HepG2 (cell line): Measurements from ENCODE around the gene RNF13. TPM values are rescaled to one million over a fixed set of nuclear protein-coding genes. Genes with fewer than 3 reads are reported as not detected.

Source experiments
- BCL6 ChIP-seq: IDR thresholded peaks from 2 replicates; pipeline ENCODE4 v1.6.1; 2016; ENCODE audit warnings: missing genetic modification reagents, missing compliant biosample characterization
- BCLAF1 ChIP-seq: fragments of 450-650 bp; IDR thresholded peaks from 2 replicates; pipeline ENCODE4 v1.6.1; 2017; ENCODE audit warnings: mild to moderate bottlenecking
- BHLHE40 ChIP-seq: IDR thresholded peaks from 2 replicates; pipeline ENCODE4 v1.6.1; 2011; ENCODE audit warnings: low read length, improper control_type of control experiment
- BRCA1 ChIP-seq: sonication (generic); formaldehyde crosslinking; IDR thresholded peaks from 2 replicates; pipeline ENCODE4 v1.4.0; 2020; ENCODE audit warnings: missing genetic modification reagents
- HBP1 ChIP-seq: IDR thresholded peaks from 2 replicates; pipeline ENCODE4 v1.6.1; 2016; ENCODE audit warnings: low read depth, control low read depth
- MIER3 ChIP-seq: IDR thresholded peaks from 2 replicates; pipeline ENCODE4 v1.6.1; 2016; ENCODE audit warnings: missing compliant biosample characterization, borderline replicate concordance
- NBN ChIP-seq: fragments of 450-650 bp; conservative IDR thresholded peaks from 2 replicates; pipeline ENCODE4 v1.6.1; 2017
- POGZ ChIP-seq: sonication (generic); formaldehyde crosslinking; IDR thresholded peaks from 2 replicates; pipeline ENCODE4 v1.4.0; 2020; ENCODE audit warnings: mild to moderate bottlenecking, missing genetic modification reagents
- REST ChIP-seq, 2 experiments: IDR thresholded peaks; 2 replicates each; pipeline ENCODE4 v1.6.1; 2011 to 2012; ENCODE audit warnings: low read length in 2 of 2, borderline replicate concordance in 1 of 2, low read depth in 1 of 2, mild to moderate bottlenecking in 1 of 2, moderate library complexity in 1 of 2
- TARDBP ChIP-seq: sonication (generic); formaldehyde crosslinking; IDR thresholded peaks from 2 replicates; pipeline ENCODE4 v1.8.0; 2022; ENCODE audit warnings: mild to moderate bottlenecking, missing genetic modification reagents
- ZBED4 ChIP-seq: sonication (generic); formaldehyde crosslinking; IDR thresholded peaks from 2 replicates; pipeline ENCODE4 v1.4.0; 2020; ENCODE audit warnings: missing genetic modification reagents, borderline replicate concordance
- ZBTB33 ChIP-seq: sonication (generic); formaldehyde crosslinking; IDR thresholded peaks from 2 replicates; pipeline ENCODE4 v1.4.0; 2020; ENCODE audit warnings: missing genetic modification reagents
- ZBTB42 ChIP-seq: sonication (generic); formaldehyde crosslinking; IDR thresholded peaks from 2 replicates; pipeline ENCODE4 v1.5.0; 2020; ENCODE audit warnings: mild to moderate bottlenecking, missing genetic modification reagents
- ZFP36L1 ChIP-seq: sonication (generic); formaldehyde crosslinking; IDR thresholded peaks from 2 replicates; pipeline ENCODE4 v1.8.0; 2022; ENCODE audit warnings: mild to moderate bottlenecking, missing genetic modification reagents, moderate library complexity
- ZNF282 ChIP-seq: fragments of 450-650 bp; IDR thresholded peaks from 2 replicates; pipeline ENCODE4 v1.6.1; 2018; ENCODE audit not compliant: partially characterized antibody
- ZNF44 ChIP-seq: sonication (generic); formaldehyde crosslinking; IDR thresholded peaks from 2 replicates; pipeline ENCODE4 v1.5.1; 2020; ENCODE audit warnings: mild to moderate bottlenecking, missing genetic modification reagents
- ZNF558 ChIP-seq: sonication (generic); formaldehyde crosslinking; IDR thresholded peaks from 2 replicates; pipeline ENCODE4 v1.9.0; 2022; ENCODE audit warnings: mild to moderate bottlenecking, missing genetic modification reagents, borderline replicate concordance
- polyA plus RNA-seq, 8 experiments: library from polyadenylated mRNA; depleted of rRNA in 3 of 8; stranded (reverse) in 7 of 8; unstranded in 1 of 8; fragments of >200 nt; fragmentation: Illumina TruSeq in 4 of 8; extraction: Trizol in 4 of 8; gene quantifications; 2 replicates each; pipeline versions ENCODE4 v1.2.1 to v1.2.3, GENCODE V29; 2011 to 2016; ENCODE audit warnings: low read depth in 4 of 8, missing spikeins in 1 of 8, mixed read lengths in 1 of 8; ENCODE audit not compliant: insufficient read depth in 1 of 8
- total RNA-seq, 5 experiments: library from RNA; depleted of rRNA; stranded (reverse); fragments of >200 nt; fragmentation: Illumina TruSeq; extraction: Trizol; gene quantifications; 2 replicates each; pipeline ENCODE4 v1.2.3, GENCODE V29; 2016; ENCODE audit warnings: low read depth in 1 of 5

Gene RNF13
- total and polyA plus RNA-seq, 2 of the 13 experiments (the other 11 are each of a cell fraction or from before 2014, with no cell fraction given), result 39.8 to 46.0 TPM

GRCh38 chr3:149843502-149843901 lies 30.5 kb downstream of the RNF13 start (continued):
- no peak for TF ChIP-seq ZBTB42
- peak; percentile 59; the same call in 1 of the 2 replicates for TF ChIP-seq TARDBP (CRISPR knock-in tag)
- TF ChIP-seq ZNF282, result no peak
- no peak for TF ChIP-seq ZFP36L1
- TF ChIP-seq REST (IDR thresholded peaks at IDR 0.05; ENCODE audit: borderline replicate concordance in 1 of 2, low read depth in 1 of 2, low read length in 2 of 2), result no peak
- no peak for TF ChIP-seq ZBED4
- peak; percentile 90 for TF ChIP-seq POGZ (CRISPR knock-in tag)
- no peak for TF ChIP-seq MIER3
- no peak for TF ChIP-seq NBN
- TF ChIP-seq ZBTB33 (CRISPR knock-in tag), result no peak
- no peak for TF ChIP-seq ZNF44
- no peak for TF ChIP-seq BCLAF1
- no peak for TF ChIP-seq BHLHE40
- TF ChIP-seq BRCA1 (CRISPR knock-in tag), result no peak
- TF ChIP-seq ZNF558, result no peak
- no peak for TF ChIP-seq HBP1 (CRISPR knock-in tag)
- no peak for TF ChIP-seq BCL6 (CRISPR knock-in tag)
